Mesenchymal stem cell (in vitro differentiated cells and primary cell): ENCODE measurements around the gene PGC.

ENCODE experiments used
- DNase-seq: peaks from one replicate; pipeline ENCODE4 v3.0.0-alpha.2; 2013
- H2AFZ ChIP-seq: one replicate; pipeline ENCODE4 v1.6.1; 2013; ENCODE audit warnings: low read depth, mild to moderate bottlenecking, control low read depth, inconsistent platforms, low read length, moderate library complexity
- H2AK5ac ChIP-seq: 2 replicates; pipeline ENCODE4 v1.6.1; 2013; ENCODE audit warnings: low read length, moderate library complexity, mild to moderate bottlenecking, inconsistent platforms; ENCODE audit not compliant: severe bottlenecking
- H2BK120ac ChIP-seq: one replicate; pipeline ENCODE4 v1.6.1; 2013; ENCODE audit warnings: low read depth, mild to moderate bottlenecking, inconsistent platforms, low read length, moderate library complexity
- H2BK12ac ChIP-seq, 2 experiments: one replicate each; pipeline ENCODE4 v1.6.1; 2013; ENCODE audit warnings: inconsistent platforms in 2 of 2, low read length in 2 of 2, mild to moderate bottlenecking in 2 of 2, moderate library complexity in 2 of 2, control low read depth in 1 of 2
- H2BK15ac ChIP-seq: one replicate; pipeline ENCODE4 v1.6.1; 2013; ENCODE audit warnings: mild to moderate bottlenecking, low read depth, inconsistent platforms; ENCODE audit not compliant: poor library complexity, severe bottlenecking
- H2BK5ac ChIP-seq: 2 replicates; pipeline ENCODE4 v1.6.1; 2013; ENCODE audit warnings: low read depth, mild to moderate bottlenecking, low read length, control low read depth, inconsistent platforms; ENCODE audit not compliant: poor library complexity, severe bottlenecking
- H3K14ac ChIP-seq, 2 experiments: one replicate each; pipeline ENCODE4 v1.6.1; 2013; ENCODE audit warnings: inconsistent platforms in 2 of 2, low read length in 2 of 2, control low read depth in 1 of 2, mild to moderate bottlenecking in 1 of 2, moderate library complexity in 1 of 2
- H3K18ac ChIP-seq, 2 experiments: one replicate each; pipeline ENCODE4 v1.6.1; 2013; ENCODE audit warnings: inconsistent platforms in 2 of 2, low read length in 2 of 2, control low read depth in 1 of 2, low read depth in 1 of 2, mild to moderate bottlenecking in 1 of 2
- H3K23ac ChIP-seq, 2 experiments: one replicate each; pipeline ENCODE4 v1.6.1; 2013; ENCODE audit warnings: inconsistent platforms in 2 of 2, low read length in 2 of 2, mild to moderate bottlenecking in 2 of 2, moderate library complexity in 2 of 2, control low read depth in 1 of 2
- H3K27ac ChIP-seq: 2 replicates; pipeline ENCODE4 v1.5.1; 2013; ENCODE audit warnings: mild to moderate bottlenecking, moderate library complexity, low read length, control low read depth, inconsistent platforms; ENCODE audit not compliant: poor library complexity, severe bottlenecking
- H3K27me3 ChIP-seq, 2 experiments: 2 replicates each; pipeline versions ENCODE4 v1.6.1 to v1.7.0; 2013; ENCODE audit warnings: low read length in 2 of 2, mild to moderate bottlenecking in 2 of 2, moderate library complexity in 2 of 2, control low read depth in 1 of 2, inconsistent platforms in 1 of 2; ENCODE audit not compliant: control insufficient read depth in 1 of 2, insufficient read depth in 1 of 2
- H3K36me3 ChIP-seq, 2 experiments: 2 replicates each; pipeline versions ENCODE4 v1.6.1 to v1.7.0; 2013; ENCODE audit warnings: low read length in 2 of 2, control low read depth in 1 of 2, inconsistent platforms in 1 of 2, low read depth in 1 of 2, mild to moderate bottlenecking in 1 of 2; ENCODE audit not compliant: insufficient read depth in 2 of 2, control insufficient read depth in 1 of 2
- H3K4ac ChIP-seq, 2 experiments: one replicate each; pipeline ENCODE4 v1.6.1; 2013; ENCODE audit warnings: inconsistent platforms in 2 of 2, low read length in 2 of 2, mild to moderate bottlenecking in 2 of 2, moderate library complexity in 2 of 2, control low read depth in 1 of 2, low read depth in 1 of 2
- H3K4me1 ChIP-seq: 2 replicates; pipeline ENCODE4 v1.6.1; 2013; ENCODE audit warnings: low read depth, low read length, control low read depth; ENCODE audit not compliant: control insufficient read depth, insufficient read depth
- H3K4me2 ChIP-seq: 2 replicates; pipeline ENCODE4 v1.6.1; 2013; ENCODE audit warnings: low read length, mild to moderate bottlenecking, inconsistent platforms; ENCODE audit not compliant: poor library complexity, severe bottlenecking
- H3K4me3 ChIP-seq, 2 experiments: 2 replicates each; pipeline versions ENCODE4 v1.5.1 to v1.7.0; 2013; ENCODE audit warnings: low read length in 2 of 2, mild to moderate bottlenecking in 2 of 2, control low read depth in 1 of 2, low read depth in 1 of 2; ENCODE audit not compliant: insufficient read depth in 1 of 2
- H3K79me1 ChIP-seq: replicated peaks from 2 replicates; pipeline ENCODE4 v1.6.1; 2013; ENCODE audit warnings: mild to moderate bottlenecking, control low read depth, low read length, inconsistent platforms; ENCODE audit not compliant: poor library complexity, severe bottlenecking
- H3K9ac ChIP-seq: 2 replicates; pipeline ENCODE4 v1.7.0; 2013; ENCODE audit warnings: mild to moderate bottlenecking, low read length, moderate library complexity
- H3K9me3 ChIP-seq: 2 replicates; pipeline ENCODE4 v1.7.0; 2013; ENCODE audit warnings: mild to moderate bottlenecking, low read length; ENCODE audit not compliant: control insufficient read depth
- H4K8ac ChIP-seq: one replicate; pipeline ENCODE4 v1.6.1; 2013; ENCODE audit warnings: inconsistent platforms, mild to moderate bottlenecking, low read length, moderate library complexity
- H4K91ac ChIP-seq: one replicate; pipeline ENCODE4 v1.6.1; 2013; ENCODE audit warnings: mild to moderate bottlenecking, low read length, inconsistent platforms
- WGBS: methylation state at CpG from one replicate; pipeline ENCODE4 v1.1.7; 2013; ENCODE audit warnings: mixed read lengths; 5-methylcytosine and 5-hydroxymethylcytosine counted together

PGC gene

DNA sequence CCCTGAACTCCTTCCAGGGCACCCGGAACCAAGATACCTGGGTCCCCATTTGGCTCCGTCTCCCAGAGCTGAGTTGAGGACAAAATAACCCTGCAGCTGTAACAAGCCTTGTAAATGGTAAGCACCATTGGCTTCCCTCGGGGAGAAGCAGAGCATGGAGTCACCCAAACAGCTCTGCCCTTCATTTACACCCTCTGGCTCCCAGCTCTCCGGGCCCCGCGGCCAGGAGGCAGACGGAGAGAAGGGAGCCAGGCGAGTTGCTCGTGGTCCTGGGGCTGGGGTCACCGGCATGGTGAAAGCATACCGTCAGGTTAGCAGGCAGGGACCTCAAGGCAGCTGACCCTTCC, 13.9 kb downstream of the PGC start:
- Histone ChIP-seq H2BK120ac (peak overlapping the region; percentile 27), H3K79me1 (peaks cover 16% of the 10 kb centered on the region), H2BK15ac (no peak overlapping the region), H2BK5ac (peak overlapping the region; percentile 47), H3K4ac (peak overlapping the region; percentile 39 to 68), H3K4me3 (peak overlapping the region; percentile 80 to 82), H3K4me1 (peaks cover 45% of the 10 kb centered on the region), H4K8ac (peak overlapping the region; percentile 84), H2AK5ac (peak overlapping the region; percentile 12), H3K14ac (peak overlapping the region in 1 of 2 experiments; percentile 69), H4K91ac (peak overlapping the region; percentile 53), H3K23ac (no peak overlapping the region), H3K9me3 (no peaks in the 10 kb centered on the region), H2BK12ac (peak overlapping the region; percentile 44 to 80), H3K36me3 (peaks cover 0 to 8% of the 10 kb centered on the region in 2 experiments), H3K4me2 (peak overlapping the region; percentile 65), H2AFZ (peak overlapping the region; percentile 6), H3K9ac (peak overlapping the region; percentile 76), H3K27me3 (peaks cover 0 to 5% of the 10 kb centered on the region in 2 experiments), H3K18ac (peak overlapping the region; percentile 25 to 82), H3K27ac (peak overlapping the region; percentile 85)
- WGBS = 26% methylated on average over 11 of the region's 11 CpGs
- no peak for DNase-seq

DNA sequence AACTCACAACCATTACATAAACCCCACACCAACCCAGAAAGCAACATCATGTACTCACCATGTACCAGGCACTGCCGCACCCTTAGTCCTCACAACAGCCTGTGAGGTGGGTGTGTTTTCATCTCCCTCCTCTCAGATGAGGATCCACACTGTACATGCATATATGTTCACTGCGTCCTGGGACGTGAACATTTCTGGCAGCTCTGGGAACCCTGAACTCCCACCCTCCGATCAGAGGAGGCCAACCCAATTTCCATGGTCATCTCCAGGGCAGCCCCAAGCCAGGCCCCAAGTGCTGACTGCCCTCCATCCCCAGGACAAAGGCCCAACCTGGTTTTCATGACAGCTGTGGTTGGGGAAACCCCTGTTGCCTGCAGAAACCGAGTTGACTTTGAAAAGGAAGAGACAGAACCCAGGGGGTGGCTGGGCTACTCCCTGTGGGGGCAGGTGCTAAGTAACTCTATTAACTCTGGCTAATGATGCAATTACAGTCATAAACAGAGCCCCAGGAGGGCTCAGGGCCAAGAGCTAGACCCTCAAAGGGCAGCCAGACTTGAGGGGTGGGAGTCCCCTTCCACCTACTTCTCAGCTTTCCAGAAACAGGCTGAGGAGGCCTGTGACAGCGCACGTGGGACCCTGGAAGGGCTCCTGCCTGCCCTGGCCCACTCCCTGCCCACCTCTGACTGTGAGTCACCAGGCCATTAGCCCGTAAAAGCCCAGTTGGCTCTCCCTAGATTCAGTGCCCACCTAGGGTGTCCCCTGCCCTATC, 14.4 kb downstream of the PGC start:
- Histone ChIP-seq H2AK5ac (peak overlapping the region; percentile 55), H3K4me2 (peak overlapping the region; percentile 65), H3K14ac (peak overlapping the region in 1 of 2 experiments; percentile 13), H2AFZ (no peak overlapping the region), H3K4me1 (peaks cover 50% of the 10 kb centered on the region), H4K8ac (peak overlapping the region; percentile 62), H2BK15ac (peak overlapping the region; percentile 19), H3K4ac (peak overlapping the region in 1 of 2 experiments; percentile 27), H3K79me1 (peaks cover 19% of the 10 kb centered on the region), H3K18ac (peak overlapping the region; percentile 25 to 82), H2BK5ac (peak overlapping the region; percentile 47), H3K36me3 (peaks cover 0 to 12% of the 10 kb centered on the region in 2 experiments), H3K27ac (peak overlapping the region; percentile 85), H2BK12ac (peak overlapping the region in 1 of 2 experiments; percentile 44), H2BK120ac (peak overlapping the region; percentile 27), H3K23ac (peak overlapping the region in 1 of 2 experiments; percentile 23), H3K4me3 (peak overlapping the region; percentile 8 to 80), H3K9ac (peak overlapping the region; percentile 76), H3K27me3 (peaks cover 0 to 5% of the 10 kb centered on the region in 2 experiments), H3K9me3 (no peaks in the 10 kb centered on the region), H4K91ac (peak overlapping the region; percentile 53)
- DNase-seq = peak; percentile 42
- WGBS = 60% methylated on average over 8 of the region's 8 CpGs

DNA sequence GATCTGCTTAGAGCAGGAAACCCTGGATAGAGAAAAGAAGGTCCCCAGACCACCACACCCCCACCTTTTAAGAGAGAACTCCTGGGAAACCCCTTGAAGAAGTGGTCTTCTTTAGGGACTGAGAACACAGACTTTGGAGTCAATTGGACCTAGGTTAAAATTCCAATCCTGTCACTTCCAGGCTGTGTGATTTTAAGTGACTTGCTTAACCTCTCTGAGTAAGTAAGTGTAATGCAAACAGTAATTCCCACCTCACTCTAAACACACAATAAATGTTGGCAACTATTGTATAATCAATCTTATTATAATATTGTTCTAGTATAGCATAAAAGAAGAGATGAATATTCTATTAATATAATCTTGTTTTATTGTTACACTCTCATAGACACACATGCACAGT, 15.0 kb downstream of the PGC start:
- Histone ChIP-seq H2BK5ac (no peak overlapping the region), H3K18ac (no peak overlapping the region), H3K4me2 (peak overlapping the region; percentile 65), H3K36me3 (peaks cover 0 to 15% of the 10 kb centered on the region in 2 experiments), H3K9me3 (no peaks in the 10 kb centered on the region), H2BK120ac (no peak overlapping the region), H3K27me3 (peaks cover 0 to 3% of the 10 kb centered on the region in 2 experiments), H3K27ac (peak overlapping the region; percentile 14), H2AK5ac (peak overlapping the region; percentile 33), H3K9ac (no peak overlapping the region), H3K23ac (no peak overlapping the region), H2AFZ (no peak overlapping the region), H3K79me1 (peaks cover 21% of the 10 kb centered on the region), H3K14ac (no peak overlapping the region), H2BK12ac (no peak overlapping the region), H3K4me1 (peaks cover 53% of the 10 kb centered on the region), H2BK15ac (no peak overlapping the region), H4K8ac (no peak overlapping the region), H4K91ac (no peak overlapping the region), H3K4ac (no peak overlapping the region), H3K4me3 (no peak overlapping the region)
- no peak for DNase-seq

- Histone ChIP-seq H2BK5ac (no peak overlapping the region), H3K79me1 (peaks cover 26% of the 10 kb centered on the region), H3K4me3 (no peak overlapping the region), H3K14ac (no peak overlapping the region), H3K4me2 (peak overlapping the region; percentile 32), H3K23ac (peak overlapping the region in 1 of 2 experiments; percentile 53), H3K27ac (peak overlapping the region; percentile 14), H2BK12ac (peak overlapping the region in 1 of 2 experiments; percentile 55), H4K8ac (no peak overlapping the region), H3K27me3 (no peaks in the 10 kb centered on the region), H4K91ac (no peak overlapping the region), H3K9me3 (no peaks in the 10 kb centered on the region), H3K18ac (no peak overlapping the region), H2BK120ac (no peak overlapping the region), H2AK5ac (peak overlapping the region; percentile 80), H2AFZ (no peak overlapping the region), H3K9ac (no peak overlapping the region), H3K4me1 (peaks cover 53% of the 10 kb centered on the region), H2BK15ac (no peak overlapping the region), H3K4ac (no peak overlapping the region), H3K36me3 (peaks cover 0 to 19% of the 10 kb centered on the region in 2 experiments)
- no peak for DNase-seq
- 92% methylated on average over 7 of the region's 7 CpGs for WGBS
Observed at GRCh38 chr6:41731561-41732086, 15.6 kb downstream of the PGC start.
